Measurements from ENCODE around the gene LRRFIP2.

- no peak for TF ChIP-seq CTCF (IDR thresholded peaks at IDR 0.05)
- no peak for TF ChIP-seq POLR2A (IDR thresholded peaks at IDR 0.05)
Observed at GRCh38 chr3:37163262-37164015, 10.9 kb downstream of the LRRFIP2 start.
